Superior temporal gyrus (tissue), 1 donor: ENCODE data around the gene RSPRY1.

Source experiments
- DNase-seq: peaks from one replicate; pipeline ENCODE4 v3.0.0-alpha.2; 2016; ENCODE audit errors: extremely low spot score

The RSPRY1 gene

DNA sequence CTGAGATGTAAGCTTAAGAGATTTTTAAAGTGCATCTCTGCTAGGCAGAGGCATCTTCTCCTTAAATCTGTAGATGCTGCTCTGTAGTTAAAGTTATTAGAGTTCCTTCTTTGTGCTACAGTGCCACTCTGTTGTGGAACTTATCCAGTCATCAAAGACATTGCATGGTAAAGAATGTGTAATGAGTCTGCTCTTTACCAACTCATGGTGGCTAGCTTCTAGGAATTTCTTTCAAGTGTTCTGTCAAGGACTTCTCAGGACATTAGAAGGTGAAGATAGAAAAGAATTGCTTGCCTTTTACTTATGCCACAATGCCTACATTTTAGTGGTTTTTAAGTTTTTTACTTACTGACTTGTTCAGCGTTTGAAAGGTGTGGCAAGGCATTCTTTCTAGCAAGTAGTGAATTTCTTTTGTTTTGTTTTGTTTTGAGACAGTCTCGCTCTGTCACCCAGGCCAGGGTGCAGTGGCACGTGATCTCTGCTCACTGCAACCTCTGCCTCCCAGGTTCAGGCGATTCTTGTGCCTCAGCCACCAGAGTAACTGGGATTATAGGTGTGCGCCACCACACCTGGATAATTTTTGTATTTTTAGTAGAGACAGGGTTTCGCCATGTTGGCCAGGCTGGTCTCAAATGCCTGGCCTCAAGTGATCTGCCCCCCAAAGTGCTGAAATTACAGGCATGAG is 38.7 kb downstream of the RSPRY1 start:
- no peak for DNase-seq

DNA sequence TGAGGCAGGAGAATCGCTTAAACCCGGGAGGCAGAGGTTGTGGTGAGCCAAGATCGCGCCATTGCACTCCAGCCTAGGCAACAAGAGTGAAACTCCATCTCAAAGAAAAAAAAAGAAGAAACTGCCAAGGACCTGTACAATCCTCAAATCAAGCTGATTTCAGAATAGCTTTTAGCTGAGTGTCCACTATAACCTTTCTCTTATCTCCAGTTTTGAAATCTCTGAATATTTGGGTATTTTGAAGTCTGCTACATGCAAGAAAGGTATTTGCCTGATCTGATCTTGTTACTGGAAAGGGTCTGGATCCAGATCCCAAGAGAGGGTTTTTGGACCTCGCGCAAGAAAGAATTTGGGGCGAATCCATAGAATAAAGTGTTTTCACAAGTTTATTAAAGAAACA is 39.8 kb downstream of the RSPRY1 start:
- DNase-seq = no peak

DNA sequence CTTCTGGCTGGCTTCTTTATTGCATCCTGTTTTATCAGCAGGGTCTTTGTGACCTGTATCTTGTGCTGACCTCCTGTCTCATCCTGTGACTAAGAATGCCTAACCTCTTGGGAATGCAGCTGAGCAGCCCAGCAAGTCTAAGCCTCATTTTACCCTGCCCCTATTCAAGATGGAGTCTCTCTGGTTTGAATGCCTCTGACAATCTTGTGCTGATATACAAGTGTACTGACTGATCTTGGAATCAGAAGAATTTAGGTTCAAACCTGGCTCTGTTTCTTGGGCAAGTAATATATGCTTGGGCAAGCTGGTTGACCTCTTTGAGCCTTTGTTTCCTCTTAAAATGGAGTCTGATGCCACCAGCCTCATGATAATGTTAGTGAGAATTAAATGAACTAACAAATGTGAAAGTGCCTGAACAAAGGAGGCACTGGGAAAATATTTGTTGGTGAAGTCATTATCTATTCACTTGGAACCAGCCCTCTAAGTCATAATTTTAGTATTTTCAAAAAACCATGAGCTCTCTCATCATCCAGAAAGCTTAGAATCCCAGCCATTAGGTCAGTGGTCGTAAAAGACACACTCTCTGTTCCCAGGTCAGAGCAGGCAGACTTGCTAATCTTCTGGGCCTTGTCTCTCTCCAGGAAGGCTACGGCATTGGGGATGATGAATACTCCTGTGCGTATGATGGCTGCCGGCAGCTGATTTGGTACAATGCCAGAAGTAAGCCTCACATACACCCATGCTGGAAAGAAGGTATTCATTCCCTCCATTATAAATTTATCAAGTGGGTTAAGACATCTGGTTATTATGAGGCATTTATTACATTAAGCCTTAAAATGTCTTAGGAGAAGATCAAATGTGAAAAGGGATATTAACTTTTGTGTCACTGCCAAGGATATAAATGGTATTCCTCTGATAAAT is 40.8 kb downstream of the RSPRY1 start:
- no peak for DNase-seq

DNA sequence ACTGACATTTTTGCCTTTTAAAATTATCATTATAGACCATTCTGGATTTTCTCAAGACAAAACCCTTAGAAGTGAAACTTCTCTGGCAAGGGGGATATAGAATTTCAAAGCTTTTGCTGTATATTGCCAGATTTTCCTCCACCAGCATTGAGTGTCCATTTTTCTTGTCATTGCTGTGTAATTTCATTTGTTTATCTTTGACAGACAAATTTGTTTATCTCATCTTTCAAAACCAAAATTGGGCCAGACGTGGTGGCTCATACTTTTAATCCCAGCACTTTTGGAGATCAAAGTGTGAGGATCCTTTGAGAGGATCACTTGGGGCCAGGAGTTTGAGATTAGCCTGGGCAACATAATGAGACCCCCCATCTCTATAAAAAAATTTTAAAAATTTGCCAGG is 43.0 kb downstream of the RSPRY1 start:
- DNase-seq = no peak

DNA sequence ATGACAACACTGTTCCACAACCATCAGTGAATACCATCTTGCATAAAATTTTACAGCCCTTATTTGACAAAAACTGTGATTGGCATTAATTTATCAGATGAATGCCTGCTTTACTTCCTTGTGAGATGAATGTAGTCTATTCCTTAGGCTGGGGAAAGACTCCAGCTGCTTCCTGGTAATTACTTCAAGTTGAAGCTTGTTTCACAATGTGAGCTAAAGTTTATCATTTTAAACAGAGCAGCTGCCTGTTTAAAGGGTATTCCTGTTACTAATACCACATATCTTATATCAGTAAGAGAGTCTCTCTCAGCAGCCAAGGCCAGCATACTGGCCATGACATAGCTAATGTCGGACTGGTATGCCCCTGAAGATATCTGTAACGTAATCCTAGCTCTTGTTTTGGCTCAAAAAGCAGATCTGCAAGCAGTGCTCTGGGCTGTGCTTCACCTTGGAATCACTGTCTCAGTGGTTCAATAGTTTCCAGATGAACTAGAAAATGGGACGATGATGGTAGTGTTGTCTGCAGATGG is 45.8 kb downstream of the RSPRY1 start:
- DNase-seq = no peak

DNA sequence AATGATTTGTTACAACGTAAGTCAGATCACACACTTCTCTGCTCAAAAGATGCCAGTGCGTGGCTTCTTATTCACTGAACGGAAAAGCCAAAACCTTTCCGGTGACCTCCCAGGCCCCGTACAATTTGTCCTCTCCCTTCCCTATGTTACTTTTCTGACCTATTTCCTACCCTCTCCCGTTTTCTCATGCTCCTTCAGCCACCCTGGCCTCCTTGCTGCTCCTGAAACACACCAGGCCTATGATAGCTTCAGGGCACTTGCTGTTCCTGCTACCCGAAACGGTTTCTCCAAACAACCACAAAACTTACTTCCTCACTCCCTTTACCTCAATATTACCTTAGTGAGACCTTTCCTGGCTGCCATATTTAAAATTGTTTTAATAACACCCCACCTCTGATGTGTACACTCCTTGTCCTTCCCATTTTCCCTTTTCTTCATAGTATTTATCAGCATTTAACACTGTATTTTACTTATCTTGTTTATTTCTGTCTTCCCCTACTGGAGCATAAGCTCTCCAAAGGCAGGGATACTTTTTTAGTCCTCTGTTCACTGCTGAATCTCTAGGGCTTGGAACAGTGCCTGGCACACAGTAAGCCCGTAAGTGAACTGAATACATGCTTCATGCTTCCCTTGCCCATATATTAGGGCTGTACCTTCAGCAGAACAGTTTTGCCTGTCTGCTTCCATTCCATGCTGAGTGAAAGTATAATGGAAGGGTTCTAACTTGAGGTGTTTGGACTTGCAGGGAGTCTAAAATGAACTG is 48.0 kb downstream of the RSPRY1 start:
- no peak for DNase-seq

DNA sequence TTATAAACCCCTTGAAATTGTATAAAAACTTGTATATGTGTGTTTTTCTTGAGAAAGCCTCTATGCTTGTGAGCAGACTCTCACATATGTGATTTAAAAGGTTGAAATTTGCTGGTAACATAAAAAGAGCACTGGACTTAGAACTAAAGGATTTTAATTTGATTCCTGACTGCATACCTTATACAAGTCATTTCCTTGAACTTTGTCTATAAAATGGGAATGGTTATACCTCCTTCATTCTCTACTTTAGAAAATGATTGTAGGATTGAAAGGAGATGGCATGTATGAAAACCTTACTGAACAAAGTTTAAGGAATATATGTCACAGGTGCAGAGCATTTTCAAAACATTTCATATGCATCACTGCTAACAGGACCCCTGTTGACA is 48.6 kb downstream of the RSPRY1 start:
- DNase-seq = no peak

DNA sequence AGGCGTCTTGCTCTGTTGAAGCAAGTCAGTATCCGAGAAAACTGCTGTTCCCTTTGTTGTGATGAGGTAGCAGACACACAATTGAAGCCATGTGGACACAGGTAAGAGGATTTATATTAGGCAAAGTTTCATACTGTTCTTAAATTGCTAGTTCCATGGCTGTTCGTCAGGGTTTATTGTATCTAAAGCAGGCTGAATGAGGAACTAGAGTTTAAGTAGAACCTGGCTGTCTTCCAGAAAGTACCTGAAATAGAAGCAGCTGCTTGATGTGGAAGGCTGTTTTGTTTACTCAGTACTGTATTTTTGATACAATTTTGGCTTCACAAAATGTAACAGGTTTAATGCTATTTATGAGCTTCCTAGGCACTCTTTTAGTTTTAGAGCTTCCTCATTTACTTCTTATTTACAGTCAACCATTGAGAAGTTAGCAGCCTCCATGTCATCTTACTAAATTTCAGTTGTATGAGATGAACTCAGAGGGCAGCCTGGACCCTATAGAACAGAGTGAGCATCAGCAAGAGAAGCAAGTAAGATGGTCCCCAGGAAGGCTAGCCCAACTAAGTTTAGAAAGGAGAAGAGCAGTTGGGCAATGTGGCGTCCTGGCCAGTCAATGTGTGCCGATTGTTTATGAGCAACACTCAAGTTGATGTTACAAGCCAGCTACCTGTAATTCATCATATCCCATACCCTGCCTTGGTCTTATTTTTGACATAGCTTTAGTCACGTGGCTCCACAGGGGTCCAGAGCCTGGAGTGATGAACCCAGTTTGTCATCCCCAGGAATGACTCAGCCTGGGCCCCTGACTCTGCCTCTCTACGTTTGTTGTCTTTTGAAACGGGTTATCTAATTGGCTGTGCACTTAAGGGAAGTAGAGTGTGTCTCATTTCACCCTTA is 49.2 kb downstream of the RSPRY1 start:
- DNase-seq = no peak

DNA sequence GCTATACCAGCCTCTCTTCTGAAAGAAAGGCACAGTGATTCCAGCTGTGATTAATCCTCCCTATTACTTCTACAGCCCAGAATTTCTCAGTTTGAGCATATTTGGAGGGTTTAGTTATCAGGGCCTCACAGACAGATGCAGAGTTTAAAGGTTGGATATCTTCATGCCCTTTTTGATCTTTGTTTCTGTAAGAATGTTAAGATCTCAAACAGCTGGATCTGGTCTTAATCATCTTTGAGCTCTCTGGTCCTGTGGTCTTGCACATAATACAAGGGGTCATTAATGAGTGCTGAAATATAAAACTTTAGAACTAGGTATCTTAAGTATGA is 49.9 kb downstream of the RSPRY1 start:
- DNase-seq = no peak

DNA sequence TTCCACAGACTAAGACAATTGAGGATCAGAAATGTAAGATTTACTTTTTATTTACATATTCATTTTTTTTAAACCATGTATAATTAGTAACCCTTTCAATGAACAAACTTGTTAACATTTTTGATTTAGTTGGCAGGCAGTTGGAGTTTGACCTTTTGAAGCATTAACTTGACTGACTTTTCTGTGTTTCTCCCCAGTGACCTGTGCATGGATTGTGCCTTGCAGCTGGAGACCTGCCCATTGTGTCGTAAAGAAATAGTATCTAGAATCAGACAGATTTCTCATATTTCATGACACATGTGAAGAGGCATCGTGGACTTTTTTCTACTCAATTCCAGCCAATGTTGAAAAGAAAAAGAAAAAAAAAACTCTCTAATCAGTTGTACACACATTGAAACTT is 52.6 kb downstream of the RSPRY1 start:
- no peak for DNase-seq

DNA sequence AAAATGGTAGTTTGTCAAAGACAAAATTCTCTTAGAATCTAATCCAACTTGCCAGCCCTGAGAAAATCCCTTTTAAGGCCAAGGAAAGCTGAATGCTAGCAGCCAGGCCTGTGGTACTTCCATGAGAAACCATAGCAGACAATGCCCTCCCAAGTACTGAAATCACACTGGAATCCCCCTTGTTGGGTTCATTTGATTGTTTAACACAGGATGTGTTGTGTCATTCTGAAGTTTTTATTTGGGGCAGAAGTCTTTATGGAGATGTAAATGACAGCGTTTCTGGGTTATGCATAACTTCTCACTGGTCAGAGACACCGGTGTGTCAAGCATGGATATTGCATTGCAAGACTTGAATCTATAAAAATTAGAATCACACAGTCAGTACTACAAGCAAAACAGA is 53.0 kb downstream of the RSPRY1 start:
- DNase-seq = no peak

DNA sequence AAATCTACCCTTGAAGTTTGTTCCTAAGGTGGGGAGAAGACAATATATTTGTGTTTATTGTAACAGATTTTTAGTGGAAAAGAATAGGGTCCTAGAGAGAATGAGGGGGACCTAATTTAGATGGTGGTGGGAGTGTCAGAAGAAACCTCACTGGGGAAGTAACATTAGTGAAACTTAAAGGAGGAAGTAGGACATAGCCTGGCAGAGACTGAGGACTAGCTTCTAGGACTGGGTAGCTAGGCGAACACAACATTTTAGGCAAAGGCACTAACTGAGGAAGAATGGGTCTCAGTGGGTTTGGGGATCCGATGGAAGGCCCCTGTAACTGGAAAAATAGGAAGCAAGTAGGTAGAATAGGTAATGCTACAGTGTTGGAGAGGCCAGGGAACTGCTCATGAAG is 54.7 kb downstream of the RSPRY1 start:
- DNase-seq = no peak

DNA sequence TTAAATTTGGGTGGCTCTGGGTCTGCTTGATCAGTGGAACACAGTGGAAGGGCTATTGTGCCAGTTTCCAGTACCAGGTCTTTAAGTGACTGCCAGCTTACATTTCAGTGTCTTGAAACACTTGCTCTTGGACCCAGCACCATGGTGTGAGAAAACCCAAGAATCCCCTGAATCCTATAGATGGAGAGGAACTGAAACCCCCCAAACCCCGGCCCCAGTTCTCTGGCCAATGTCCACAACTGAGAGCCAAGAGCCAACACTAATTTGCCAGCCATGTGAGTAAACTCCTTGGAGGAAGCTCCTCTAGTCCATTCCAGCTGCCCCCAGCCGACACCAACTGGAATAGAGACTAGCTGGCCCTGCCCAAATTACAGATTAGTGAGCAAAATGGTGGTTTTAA is 56.5 kb downstream of the RSPRY1 start:
- DNase-seq = no peak

DNA sequence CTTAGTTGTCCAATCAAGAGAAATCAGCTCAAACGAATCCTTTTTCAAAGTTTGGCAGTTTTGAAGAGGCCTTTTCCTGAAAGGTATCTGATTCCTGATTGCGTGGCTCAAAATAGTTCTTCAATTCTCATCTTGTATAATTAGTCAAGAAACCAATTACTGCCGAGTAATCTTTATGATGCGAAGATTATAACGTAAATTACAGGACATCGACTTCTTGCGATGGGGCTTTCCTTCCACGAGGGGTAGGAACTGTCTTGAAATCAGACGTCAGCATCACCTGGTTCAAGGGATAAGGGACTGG is 58.3 kb downstream of the RSPRY1 start:
- no peak for DNase-seq

DNA sequence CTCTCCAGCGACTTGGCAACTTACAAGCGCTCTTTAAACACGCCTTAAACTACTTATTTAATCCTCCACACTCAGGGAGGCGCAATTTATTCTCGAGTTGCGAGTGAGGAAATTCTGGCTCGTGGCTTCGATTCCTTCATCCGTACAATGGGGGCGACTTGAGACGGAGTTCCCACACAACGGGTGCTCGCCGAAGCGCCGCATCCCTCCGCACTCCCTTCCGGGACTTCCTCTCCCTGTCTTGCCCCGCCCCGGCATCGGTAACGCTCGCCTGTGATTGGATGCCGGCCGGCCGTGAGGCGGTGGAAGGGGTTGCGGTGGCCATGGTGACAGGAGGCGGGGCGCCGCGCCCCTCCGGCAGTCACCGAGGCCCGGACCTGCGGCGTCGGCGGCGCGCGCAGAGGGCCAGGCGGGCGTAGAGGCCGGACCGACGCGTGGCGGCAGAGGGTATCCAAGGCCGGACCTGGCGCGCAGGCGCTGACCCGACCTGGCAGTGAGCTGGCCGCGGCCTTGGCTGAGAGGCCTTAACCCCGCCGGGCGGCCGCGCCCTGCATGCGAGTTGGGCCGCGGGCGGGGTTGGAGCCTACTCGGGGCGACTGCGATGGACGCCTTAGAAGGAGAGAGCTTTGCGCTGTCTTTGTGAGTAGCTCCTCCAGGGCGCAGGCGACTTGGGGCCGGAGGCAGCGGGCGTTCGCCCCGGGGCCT is 58.8 kb downstream of the RSPRY1 start, which contains the start of gene ARL2BP:
Gene ARL2BP, plus strand, starts transcription at position 493 of the 705 bp plus-strand sequence. Its CDS starts 109 bp downstream, at position 602.
- peak; percentile 96 for DNase-seq

DNA sequence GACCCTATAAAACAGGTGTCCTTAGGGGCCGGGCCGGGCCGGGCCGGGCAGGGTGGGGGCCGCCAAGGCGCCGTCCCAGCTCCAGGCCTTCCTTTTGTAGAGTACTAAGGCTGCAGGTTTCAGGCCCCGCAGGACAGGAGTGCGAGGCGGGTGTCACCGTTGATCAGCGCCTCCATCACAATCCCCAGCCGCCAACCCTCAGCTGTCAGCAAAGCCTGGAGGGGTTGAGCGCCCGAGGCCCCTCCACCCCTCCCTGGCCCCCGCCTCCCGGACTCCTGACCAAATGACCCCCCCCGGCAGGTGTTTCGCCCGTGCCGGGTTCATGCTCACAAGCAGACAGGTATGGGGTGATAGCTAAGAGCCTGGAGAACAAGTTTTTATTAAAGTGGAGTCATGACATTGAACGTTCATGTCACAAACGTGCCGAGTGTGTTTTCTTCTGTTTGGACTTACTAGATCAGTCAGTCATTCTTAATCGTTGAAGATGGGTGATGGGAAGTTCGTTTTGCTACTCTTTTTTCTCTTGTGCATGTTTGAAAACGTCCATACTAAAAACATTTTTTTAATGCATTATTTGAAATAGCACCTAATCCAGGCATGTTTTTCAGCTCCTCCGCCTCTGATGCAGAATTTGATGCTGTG is 59.5 kb downstream of the RSPRY1 start:
- peak; percentile 52 for DNase-seq

DNA sequence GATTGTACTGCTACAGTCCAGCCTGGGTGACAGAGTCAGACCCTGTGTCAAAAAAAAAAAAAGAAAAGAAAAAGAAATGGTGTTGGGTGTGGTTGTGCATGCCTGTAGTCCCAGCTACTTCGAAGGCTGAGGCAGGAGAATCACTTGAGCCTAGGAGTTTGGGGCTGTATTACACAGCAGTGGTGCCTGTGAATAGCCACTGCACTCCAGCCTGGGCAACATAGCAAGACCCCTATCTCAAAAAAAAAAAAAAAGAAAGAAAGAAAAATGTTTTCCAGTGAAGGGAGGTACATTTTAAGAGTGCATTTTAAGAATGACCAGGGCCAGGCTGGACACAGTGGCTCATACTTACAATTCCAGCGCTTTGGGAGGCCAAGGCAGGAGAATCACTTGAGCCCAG is 65.2 kb downstream of the RSPRY1 start:
- no peak for DNase-seq

DNA sequence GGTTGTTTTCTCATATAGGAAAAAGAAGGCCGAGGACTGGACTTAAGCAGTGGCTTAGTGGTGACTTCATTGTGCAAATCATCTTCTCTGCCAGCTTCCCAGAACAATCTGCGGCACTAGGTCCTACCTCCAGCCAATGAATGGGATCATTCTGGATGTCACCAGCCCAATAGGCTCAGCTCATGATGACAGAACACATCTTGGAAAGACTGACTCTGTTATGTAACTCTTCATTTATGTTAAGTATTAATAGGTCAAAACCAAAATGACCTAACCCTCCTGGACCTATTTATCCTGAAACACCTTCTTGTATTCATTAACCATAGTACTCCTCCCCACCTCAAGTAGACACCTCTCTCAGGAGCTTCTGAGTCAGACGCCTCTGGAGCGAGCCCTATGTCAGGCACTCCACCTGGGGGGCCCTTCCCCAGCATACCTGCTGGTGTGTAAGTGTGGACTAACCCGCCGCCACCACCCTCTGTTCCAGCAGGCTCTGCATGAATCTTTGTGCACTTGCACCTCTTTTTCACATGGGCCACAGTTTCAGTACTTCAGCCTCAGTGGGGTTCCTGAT is 66.1 kb downstream of the RSPRY1 start:
- DNase-seq = no peak

DNA sequence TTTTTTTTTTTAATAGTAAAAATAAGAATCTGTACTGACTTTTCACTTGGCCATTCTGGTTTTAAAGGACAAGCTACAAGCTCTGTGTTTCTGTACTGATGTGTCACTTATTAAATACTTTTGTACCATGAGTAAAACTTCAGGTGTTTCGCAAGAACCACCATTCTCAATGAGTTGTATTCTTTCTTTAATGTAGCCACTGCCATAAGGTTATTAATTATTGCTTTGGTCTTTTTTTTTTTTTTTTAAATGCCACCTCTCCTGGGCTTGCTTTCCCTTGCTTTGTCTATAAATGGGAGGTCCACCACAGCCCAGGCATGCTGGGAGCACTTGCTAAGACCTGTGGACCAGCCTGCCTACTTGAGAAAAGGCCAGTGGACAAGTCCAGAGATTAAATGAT is 67.3 kb downstream of the RSPRY1 start:
- DNase-seq = no peak
